Thymus (tissue), 11 donors: Measurements from ENCODE around the gene GALNT11. TPM values are rescaled to one million over a fixed set of nuclear protein-coding genes. Genes with fewer than 3 reads are reported as not detected.

ENCODE experiments used
- DNase-seq, 9 donors: peaks; one replicate each; pipeline ENCODE4 v3.0.0-alpha.2; 2013; ENCODE audit warnings: low spot score in 9 of 9, low read depth in 6 of 9, missing footprints in 1 of 9
- H3K27ac ChIP-seq, 2 donors: one replicate each; pipeline ENCODE4 v1.5.1; 2013; ENCODE audit warnings: control low read depth in 1 of 2, low read depth in 1 of 2, low read length in 1 of 2, mild to moderate bottlenecking in 1 of 2, moderate library complexity in 1 of 2
- H3K27me3 ChIP-seq, 2 donors: one replicate each; pipeline ENCODE4 v1.5.1; 2013; ENCODE audit warnings: low read length in 1 of 2; ENCODE audit not compliant: control insufficient read depth in 2 of 2, insufficient read depth in 1 of 2
- H3K36me3 ChIP-seq, 2 donors: one replicate each; pipeline ENCODE4 v1.5.1; 2013; ENCODE audit warnings: low read length in 1 of 2, mild to moderate bottlenecking in 1 of 2, moderate library complexity in 1 of 2; ENCODE audit not compliant: control insufficient read depth in 2 of 2, insufficient read depth in 2 of 2
- H3K4me1 ChIP-seq, 2 donors: one replicate each; pipeline ENCODE4 v1.5.1; 2013; ENCODE audit warnings: low read length in 2 of 2; ENCODE audit not compliant: control insufficient read depth in 2 of 2, insufficient read depth in 2 of 2
- H3K4me3 ChIP-seq, 2 donors: one replicate each; pipeline ENCODE4 v1.5.1; 2013; ENCODE audit warnings: low read length in 2 of 2, control low read depth in 1 of 2, mild to moderate bottlenecking in 1 of 2
- H3K9me3 ChIP-seq, 2 donors: one replicate each; pipeline ENCODE4 v1.5.1; 2013; ENCODE audit warnings: low read length in 1 of 2, mild to moderate bottlenecking in 1 of 2; ENCODE audit not compliant: control insufficient read depth in 2 of 2, insufficient read depth in 1 of 2
- WGBS: extraction: QIAGEN DNeasy Blood & Tissue Kit; methylation state at CpG from one replicate; pipeline ENCODE4 v1.1.7; 2013; 5-methylcytosine and 5-hydroxymethylcytosine counted together
- polyA plus RNA-seq: library from polyadenylated mRNA; stranded (reverse); fragments of 200-250 nt; gene quantifications from one replicate; pipeline ENCODE4 v1.2.3, GENCODE V29; 2013
- total RNA-seq: library from RNA; stranded (reverse); fragments of 120-200 nt; gene quantifications from one replicate; pipeline ENCODE4 v1.2.4, GENCODE V29; 2013
- donor health status: healthy.

The GALNT11 gene
- total and polyA plus RNA-seq, 2 donors = 32.0 to 48.8 TPM

DNA sequence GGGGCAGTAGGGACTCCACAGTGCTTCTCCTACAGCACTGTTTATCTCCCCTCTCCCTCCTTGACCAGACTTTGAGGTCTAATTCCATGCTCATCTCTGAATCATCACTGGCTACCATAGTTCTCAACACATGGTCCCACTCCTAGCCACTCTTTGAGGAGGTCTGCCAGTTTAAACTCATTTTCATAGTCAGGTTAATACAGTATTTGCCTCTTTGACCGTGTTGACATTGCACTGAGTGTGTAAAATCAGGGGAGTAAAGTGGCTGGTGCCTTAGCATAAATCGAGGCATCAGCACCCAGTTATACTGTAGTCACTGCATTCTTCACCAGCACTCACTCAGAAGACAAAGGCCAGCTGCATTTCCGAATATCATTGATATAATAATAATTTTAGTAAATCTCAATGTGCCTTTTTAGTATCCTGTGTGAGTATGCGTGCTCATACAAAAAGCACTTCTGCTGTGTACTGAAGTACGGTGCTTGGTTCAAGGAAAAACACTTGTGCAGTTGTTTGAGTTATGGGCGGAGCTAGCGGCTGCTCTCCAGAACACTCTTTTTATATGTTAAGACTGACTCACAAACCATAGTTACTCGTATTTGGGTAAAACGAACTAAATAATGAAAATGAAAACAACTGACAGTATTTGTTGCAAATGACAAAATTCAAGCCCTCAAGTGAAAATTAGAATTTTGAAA lies 89.7 kb downstream of the GALNT11 start:
- no peak overlapping the region for H3K27ac ChIP-seq
- H3K4me3 ChIP-seq = no peak overlapping the region
- H3K4me1 ChIP-seq = no peaks in the 10 kb centered on the region
- peaks cover 22 to 42% of the 10 kb centered on the region in 2 donors for H3K36me3 ChIP-seq
- no peaks in the 10 kb centered on the region for H3K9me3 ChIP-seq
- WGBS = 98% methylated on average over 9 of the region's 9 CpGs
- DNase-seq = no peak
- no peaks in the 10 kb centered on the region for H3K27me3 ChIP-seq

DNA sequence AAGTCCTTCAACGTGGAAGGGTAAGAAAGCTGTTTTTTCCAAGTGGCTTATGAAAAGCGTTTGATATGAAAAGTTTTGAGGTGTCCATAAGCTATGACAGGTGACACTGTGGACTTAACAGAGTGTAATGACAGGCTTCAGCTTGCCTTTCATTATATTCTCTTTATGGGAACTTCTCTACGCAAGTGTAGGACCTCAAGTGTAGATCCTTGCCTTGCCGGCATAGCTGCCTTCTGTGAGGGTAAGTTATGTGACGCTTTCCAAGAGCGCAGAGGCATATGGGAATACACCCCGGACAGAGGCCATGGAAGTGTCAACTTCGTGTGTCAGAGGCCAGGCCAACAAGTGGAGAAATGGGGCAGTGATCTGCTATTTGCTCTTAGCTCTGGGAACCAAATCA lies 91.9 kb downstream of the GALNT11 start:
- H3K27ac ChIP-seq = no peak overlapping the region
- no peak for DNase-seq
- no peaks in the 10 kb centered on the region for H3K4me1 ChIP-seq
- H3K4me3 ChIP-seq = no peak overlapping the region
- 98% methylated on average over 8 of the region's 8 CpGs for WGBS
- no peaks in the 10 kb centered on the region for H3K27me3 ChIP-seq
- H3K36me3 ChIP-seq = peaks cover 36 to 62% of the 10 kb centered on the region in 2 donors
- H3K9me3 ChIP-seq = no peaks in the 10 kb centered on the region

DNA sequence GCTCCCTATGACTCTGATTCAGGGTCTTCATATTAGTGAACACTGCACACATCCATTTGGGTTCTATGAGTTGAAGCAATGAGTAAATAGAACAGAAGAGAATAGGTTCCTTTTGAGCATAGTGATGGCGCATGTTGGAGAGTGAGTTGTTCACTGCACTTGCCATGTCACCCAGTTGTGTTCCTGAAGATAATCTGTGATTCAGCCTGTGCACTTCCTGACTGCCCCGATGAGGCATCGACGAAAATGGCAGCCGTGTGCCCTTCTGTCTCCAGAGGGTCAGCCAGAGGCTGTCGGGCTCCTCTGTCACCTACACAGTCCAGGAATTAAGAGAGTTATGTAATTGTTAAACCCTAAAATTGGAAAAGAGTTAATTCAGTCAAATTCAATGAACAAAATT lies 94.7 kb downstream of the GALNT11 start:
- Histone ChIP-seq H3K27ac (no peak overlapping the region), H3K27me3 (no peaks in the 10 kb centered on the region), H3K4me3 (no peak overlapping the region), H3K9me3 (peaks cover 0 to 4% of the 10 kb centered on the region in 2 donors), H3K36me3 (peaks cover 47 to 70% of the 10 kb centered on the region in 2 donors), H3K4me1 (no peaks in the 10 kb centered on the region)
- no peak for DNase-seq
- 96% methylated on average over 6 of the region's 6 CpGs for WGBS

DNA sequence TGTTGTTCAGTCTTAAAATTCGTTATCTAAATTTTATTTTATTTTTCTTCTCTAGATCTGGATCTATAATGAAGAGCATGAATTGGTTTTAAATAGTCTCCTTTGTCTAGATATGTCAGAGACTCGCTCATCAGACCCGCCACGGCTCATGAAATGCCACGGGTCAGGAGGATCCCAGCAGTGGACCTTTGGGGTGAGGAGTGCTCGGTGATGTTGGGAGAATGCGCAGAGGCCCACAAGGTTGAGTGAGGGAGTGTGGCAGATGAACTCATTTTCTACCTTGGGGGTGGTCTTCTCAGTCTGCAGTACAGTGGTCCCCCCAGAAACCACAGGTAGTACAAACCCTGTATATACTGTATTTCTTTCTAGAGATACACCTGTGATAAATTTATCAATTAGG lies 95.3 kb downstream of the GALNT11 start:
- Histone ChIP-seq H3K36me3 (peaks cover 47 to 73% of the 10 kb centered on the region in 2 donors), H3K27ac (no peak overlapping the region)
- 99% methylated on average over 7 of the region's 7 CpGs for WGBS

DNA sequence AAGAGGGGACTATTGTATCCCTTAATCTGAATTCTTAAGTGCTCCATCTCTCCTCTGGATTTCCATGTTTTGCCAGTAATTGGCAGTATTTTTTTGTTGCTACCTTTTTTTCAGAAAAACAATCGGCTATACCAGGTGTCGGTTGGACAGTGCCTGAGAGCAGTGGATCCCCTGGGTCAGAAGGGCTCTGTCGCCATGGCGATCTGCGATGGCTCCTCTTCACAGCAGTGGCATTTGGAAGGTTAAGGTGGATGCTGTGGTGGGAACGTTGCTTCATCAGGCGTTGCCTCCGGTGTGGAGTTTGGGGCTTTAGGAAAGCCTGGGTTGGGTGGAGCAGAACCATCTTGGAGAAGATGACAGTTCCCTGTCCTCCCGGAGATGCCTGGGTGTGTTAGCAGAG lies 96.0 kb downstream of the GALNT11 start:
- Histone ChIP-seq H3K4me1 (no peaks in the 10 kb centered on the region), H3K36me3 (peaks cover 47 to 77% of the 10 kb centered on the region in 2 donors)
- 95% methylated on average over 9 of the region's 9 CpGs for WGBS

More for the DNA sequence above, 95.3 kb downstream of the GALNT11 start:
- Histone ChIP-seq H3K4me1 (no peaks in the 10 kb centered on the region), H3K27me3 (no peaks in the 10 kb centered on the region), H3K9me3 (peaks cover 0 to 4% of the 10 kb centered on the region in 2 donors), H3K4me3 (no peak overlapping the region)
- no peak for DNase-seq

DNA sequence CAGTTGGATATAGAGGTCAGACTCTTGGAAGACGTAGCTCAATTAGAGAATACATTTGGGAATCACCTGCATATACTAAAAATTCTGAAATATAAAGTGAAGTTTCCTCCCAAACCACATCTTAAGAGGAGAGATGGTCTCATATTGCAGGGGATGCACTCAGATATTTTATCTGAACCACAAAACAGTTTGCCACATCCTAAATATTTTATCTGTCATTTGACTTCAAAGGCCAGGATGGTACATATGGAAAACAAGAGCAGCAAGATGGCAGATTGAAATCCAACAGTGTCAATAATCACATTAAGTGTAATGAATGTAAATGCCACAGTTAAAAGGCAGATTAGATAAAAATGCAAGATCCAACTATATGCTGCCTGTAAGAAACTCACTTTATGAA lies 97.1 kb downstream of the GALNT11 start:
- Histone ChIP-seq H3K27ac (no peak overlapping the region), H3K4me3 (no peak overlapping the region), H3K27me3 (no peaks in the 10 kb centered on the region), H3K4me1 (no peaks in the 10 kb centered on the region), H3K36me3 (peaks cover 51 to 80% of the 10 kb centered on the region in 2 donors), H3K9me3 (peaks cover 0 to 4% of the 10 kb centered on the region in 2 donors)
- WGBS = 26% methylated on average over 1 of the region's 1 CpG
- no peak for DNase-seq

More for the DNA sequence above, 96.0 kb downstream of the GALNT11 start:
- Histone ChIP-seq H3K4me3 (no peak overlapping the region), H3K27ac (no peak overlapping the region), H3K9me3 (peaks cover 0 to 4% of the 10 kb centered on the region in 2 donors), H3K27me3 (no peaks in the 10 kb centered on the region)
- no peak for DNase-seq

DNA sequence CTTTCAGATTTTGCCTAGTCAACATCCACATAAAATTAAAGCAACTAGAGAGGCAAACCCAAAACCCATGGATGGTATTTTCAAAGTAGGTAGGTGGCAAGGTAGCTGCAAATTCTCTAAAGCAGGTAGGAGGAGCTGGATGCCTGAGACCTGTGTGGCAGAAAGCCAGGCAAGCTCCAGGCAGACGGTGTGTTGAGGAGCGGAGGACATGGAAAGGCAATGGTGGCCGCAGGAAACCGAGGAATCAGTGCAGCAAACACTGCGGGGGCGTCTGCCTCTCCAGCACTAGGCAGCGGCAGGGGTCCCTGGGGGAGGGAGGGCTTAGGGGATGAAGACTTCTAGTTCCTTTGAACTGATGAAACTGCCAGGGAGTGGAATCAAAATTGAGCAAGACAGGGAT lies 101.3 kb downstream of the GALNT11 start:
- peaks cover 39 to 69% of the 10 kb centered on the region in 2 donors for H3K36me3 ChIP-seq
- peaks cover 0 to 4% of the 10 kb centered on the region in 2 donors for H3K9me3 ChIP-seq
- no peak overlapping the region for H3K27ac ChIP-seq
- H3K4me1 ChIP-seq = no peaks in the 10 kb centered on the region
- no peak for DNase-seq
- H3K4me3 ChIP-seq = no peak overlapping the region
- H3K27me3 ChIP-seq = no peaks in the 10 kb centered on the region
- 97% methylated on average over 7 of the region's 7 CpGs for WGBS

DNA sequence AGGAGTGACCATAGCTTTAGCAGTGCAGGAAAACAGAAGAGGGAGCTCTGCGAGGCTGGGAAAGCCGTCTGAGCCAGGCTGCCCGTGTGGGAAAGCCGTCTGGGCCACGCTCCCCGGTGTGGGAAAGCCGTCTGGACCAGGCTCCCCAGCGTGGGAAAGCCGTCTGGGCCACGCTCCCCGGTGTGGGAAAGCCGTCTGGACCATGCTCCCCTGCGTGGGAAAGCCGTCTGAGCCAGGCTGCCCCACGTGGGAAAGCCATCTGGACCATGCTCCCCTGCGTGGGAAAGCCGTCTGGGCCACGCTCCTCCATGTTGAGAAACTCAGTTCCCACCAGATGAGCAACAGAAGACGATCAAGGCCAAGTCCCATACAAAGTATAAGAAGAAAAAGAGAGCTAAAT lies 101.8 kb downstream of the GALNT11 start:
- Histone ChIP-seq H3K9me3 (peaks cover 0 to 4% of the 10 kb centered on the region in 2 donors), H3K36me3 (peaks cover 43 to 70% of the 10 kb centered on the region in 2 donors), H3K4me3 (no peak overlapping the region), H3K4me1 (no peaks in the 10 kb centered on the region), H3K27ac (no peak overlapping the region), H3K27me3 (no peaks in the 10 kb centered on the region)
- 98% methylated on average over 19 of the region's 19 CpGs for WGBS
- no peak for DNase-seq

DNA sequence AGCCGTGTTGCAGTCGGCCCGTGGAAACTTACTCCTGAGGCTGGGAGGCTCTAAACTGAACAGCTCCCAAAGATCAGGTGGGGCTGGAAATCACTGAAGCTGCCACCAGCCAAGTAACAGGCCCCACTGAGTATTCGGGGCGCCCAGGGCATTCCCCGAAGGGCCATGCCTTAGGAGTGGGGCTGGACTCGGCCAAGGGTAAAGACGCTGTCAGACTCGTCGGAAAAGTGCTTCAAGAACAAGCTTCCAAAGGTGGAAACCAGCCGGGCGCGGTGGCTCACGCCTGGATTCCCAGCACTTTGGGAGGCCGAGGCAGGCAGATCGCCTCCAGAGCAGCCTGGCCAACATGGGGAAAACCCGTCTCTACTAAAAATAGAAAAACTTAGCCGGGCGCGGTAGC lies 102.8 kb downstream of the GALNT11 start:
- no peaks in the 10 kb centered on the region for H3K27me3 ChIP-seq
- H3K36me3 ChIP-seq = peaks cover 44 to 74% of the 10 kb centered on the region in 2 donors
- no peak overlapping the region for H3K4me3 ChIP-seq
- DNase-seq = no peak
- H3K4me1 ChIP-seq = no peaks in the 10 kb centered on the region
- no peak overlapping the region for H3K27ac ChIP-seq
- 98% methylated on average over 20 of the region's 20 CpGs for WGBS
- peaks cover 0 to 4% of the 10 kb centered on the region in 2 donors for H3K9me3 ChIP-seq
